SK-N-SH (cell line): Measurements from ENCODE around the gene BUB3. TPM values are rescaled to one million over a fixed set of nuclear protein-coding genes. Genes with fewer than 3 reads are reported as not detected.

Experiments used
- CTCF ChIA-PET: fragments of 300-600, 350-600 bp; formaldehyde crosslinking; extraction: SDS; loops from one replicate; lab custom pipeline; 2021; lab: Yijun Ruan, JAX
- POLR2A ChIA-PET: fragments of 350-600 bp; sonication (Branson Sonifier 250); formaldehyde crosslinking; extraction: SDS; loops from one replicate; lab custom pipeline; 2020; ENCODE audit warnings: antibody characterized with exemption, inconsistent platforms; lab: Yijun Ruan, JAX
- DNase-seq: peaks from one replicate; pipeline ENCODE4 v3.0.0; 2012
- H2AFZ ChIP-seq: fragments of 200-600 bp; sonication (generic); 2 replicates; pipeline ENCODE4 v1.8.1; 2016; ENCODE audit warnings: antibody characterized with exemption, mild to moderate bottlenecking, low read depth
- H3F3A ChIP-seq: fragments of 200-600 bp; sonication (generic); replicated peaks from 2 replicates; pipeline ENCODE3; 2016; ENCODE audit warnings: antibody characterized with exemption, mild to moderate bottlenecking; ENCODE audit not compliant: insufficient read depth
- H3K27ac ChIP-seq, 2 experiments: fragments of 200-500 bp in 1 of 2; fragments of 200-600 bp in 1 of 2; sonication (Bioruptor generic) in 1 of 2; sonication (generic), shearing (Covaris generic) in 1 of 2; 2 replicates each; pipeline versions ENCODE4 v1.5.1 to v1.6.1; 2014 to 2016; ENCODE audit warnings: low read depth in 2 of 2, inconsistent platforms in 1 of 2, low read length in 1 of 2, mild to moderate bottlenecking in 1 of 2, mixed read lengths in 1 of 2
- H3K27me3 ChIP-seq: fragments of 200-600 bp; sonication (generic), shearing (Covaris generic); 2 replicates; pipeline ENCODE4 v1.6.1; 2016; ENCODE audit warnings: mixed run types; ENCODE audit not compliant: insufficient read depth
- H3K36me3 ChIP-seq, 2 experiments: fragments of 200-500 bp in 1 of 2; fragments of 200-600 bp in 1 of 2; sonication (Bioruptor generic) in 1 of 2; sonication (generic) in 1 of 2; replicated peaks in 1 of 2; 2 replicates each; pipeline versions ENCODE3 to v1.5.1; 2014 to 2016; ENCODE audit warnings: low read length in 1 of 2, mild to moderate bottlenecking in 1 of 2; ENCODE audit not compliant: insufficient read depth in 2 of 2, control insufficient read depth in 1 of 2
- H3K4me1 ChIP-seq, 2 experiments: fragments of 200-500 bp in 1 of 2; fragments of 200-600 bp in 1 of 2; sonication (Bioruptor generic) in 1 of 2; sonication (generic), shearing (Covaris generic) in 1 of 2; 2 replicates each; pipeline versions ENCODE4 v1.5.1 to v1.6.1; 2014 to 2016; ENCODE audit warnings: low read depth in 1 of 2, low read length in 1 of 2, mixed run types in 1 of 2; ENCODE audit not compliant: insufficient read depth in 2 of 2, control insufficient read depth in 1 of 2
- H3K4me2 ChIP-seq: fragments of 200-600 bp; sonication (generic), shearing (Covaris generic); 2 replicates; pipeline ENCODE4 v1.6.1; 2017; ENCODE audit warnings: mixed run types
- H3K4me3 ChIP-seq, 2 experiments: fragments of 200-500 bp in 1 of 2; fragments of 200-600 bp in 1 of 2; sonication (Bioruptor generic) in 1 of 2; sonication (generic), shearing (Covaris generic) in 1 of 2; 2 replicates each; pipeline versions ENCODE4 v1.5.1 to v1.8.1; 2014 to 2016; ENCODE audit warnings: low read depth in 2 of 2, inconsistent platforms in 1 of 2, low read length in 1 of 2, mild to moderate bottlenecking in 1 of 2, mixed read lengths in 1 of 2, moderate library complexity in 1 of 2
- H3K79me2 ChIP-seq: fragments of 200-600 bp; sonication (generic); 2 replicates; pipeline ENCODE4 v1.8.1; 2017; ENCODE audit warnings: mild to moderate bottlenecking; ENCODE audit not compliant: insufficient read depth
- H3K9ac ChIP-seq: fragments of 200-600 bp; sonication (generic); 2 replicates; pipeline ENCODE4 v1.6.1; 2017; ENCODE audit warnings: mixed run types
- H3K9me2 ChIP-seq: fragments of 200-600 bp; sonication (generic); 2 replicates; pipeline ENCODE4 v1.6.1; 2017; ENCODE audit warnings: mixed run types
- H3K9me3 ChIP-seq: fragments of 200-600 bp; sonication (generic); 2 replicates; pipeline ENCODE4 v1.6.1; 2017; ENCODE audit warnings: mixed run types, mild to moderate bottlenecking, moderate library complexity
- H4K20me1 ChIP-seq: fragments of 200-600 bp; sonication (generic); 2 replicates; pipeline ENCODE4 v1.6.1; 2017; ENCODE audit warnings: mild to moderate bottlenecking, mixed run types; ENCODE audit not compliant: insufficient read depth
- CHD2 ChIP-seq: fragments of 150-350 bp; IDR thresholded peaks from 2 replicates; pipeline ENCODE4 v1.6.1; 2018; ENCODE audit warnings: low read length; ENCODE audit not compliant: partially characterized antibody
- FOSL2 ChIP-seq: IDR thresholded peaks from 2 replicates; pipeline ENCODE4 v1.4.0; 2012; ENCODE audit warnings: low read depth, mild to moderate bottlenecking, moderate library complexity, borderline replicate concordance
- GABPA ChIP-seq: IDR thresholded peaks from 2 replicates; pipeline ENCODE4 v1.4.0; 2012; ENCODE audit warnings: low read depth, mild to moderate bottlenecking
- GATA2 ChIP-seq: sonication (generic); formaldehyde crosslinking; IDR thresholded peaks from 2 replicates; pipeline ENCODE4 v1.5.0; 2020; ENCODE audit warnings: mild to moderate bottlenecking, missing genetic modification reagents
- MEF2A ChIP-seq: IDR thresholded peaks from 2 replicates; pipeline ENCODE4 v1.4.0; 2012; ENCODE audit warnings: low read depth, borderline replicate concordance
- MXI1 ChIP-seq: IDR thresholded peaks from 2 replicates; pipeline ENCODE4 v1.6.1; 2012; ENCODE audit warnings: mild to moderate bottlenecking, low read depth, low read length, improper control_type of control experiment
- NRF1 ChIP-seq: IDR thresholded peaks from 2 replicates; pipeline ENCODE4 v1.6.1; 2012; ENCODE audit warnings: low read depth, mild to moderate bottlenecking, low read length
- POLR2AphosphoS5 ChIP-seq: IDR thresholded peaks from 2 replicates; pipeline ENCODE4 v1.6.1; 2012; ENCODE audit warnings: low read depth, low read length
- RFX5 ChIP-seq: IDR thresholded peaks from 2 replicates; pipeline ENCODE4 v1.6.1; 2012; ENCODE audit warnings: mild to moderate bottlenecking, improper control_type of control experiment, low read length
- RXRA ChIP-seq: IDR thresholded peaks from 2 replicates; pipeline ENCODE4 v1.4.0; 2012; ENCODE audit warnings: low read depth, mild to moderate bottlenecking, borderline replicate concordance
- SIN3A ChIP-seq: IDR thresholded peaks from 2 replicates; pipeline ENCODE4 v1.6.1; 2012; ENCODE audit warnings: low read depth, mild to moderate bottlenecking, low read length, moderate library complexity, borderline replicate concordance
- SMC3 ChIP-seq: IDR thresholded peaks from 2 replicates; pipeline ENCODE4 v1.6.1; 2012; ENCODE audit warnings: low read depth, low read length, improper control_type of control experiment
- TAF1 ChIP-seq: IDR thresholded peaks from 2 replicates; pipeline ENCODE4 v1.6.1; 2012; ENCODE audit warnings: low read depth, mild to moderate bottlenecking, low read length, moderate library complexity, borderline replicate concordance
- TCF12 ChIP-seq: IDR thresholded peaks from 2 replicates; pipeline ENCODE4 v1.4.0; 2012
- TEAD4 ChIP-seq: IDR thresholded peaks from 2 replicates; pipeline ENCODE4 v1.4.0; 2012; ENCODE audit warnings: mild to moderate bottlenecking, borderline replicate concordance; ENCODE audit not compliant: insufficient read depth
- WGBS: methylation state at CpG from one replicate; pipeline ENCODE4 v1.1.6; 2017; ENCODE audit warnings: low lambda C conversion rate; 5-methylcytosine and 5-hydroxymethylcytosine counted together
- polyA plus RNA-seq, 3 experiments: library from polyadenylated mRNA; depleted of rRNA; stranded (reverse); fragments of >200 nt; gene quantifications; 2 replicates each; pipeline ENCODE4 v1.2.3, GENCODE V29; 2012
- TF ChIP-seq, protein P1 (sequence below): fragments of 150-350 bp; IDR thresholded peaks from 2 replicates; pipeline ENCODE4 v1.6.1; 2016; ENCODE audit warnings: mild to moderate bottlenecking, low read depth, low read length
- TF ChIP-seq, protein P2 (sequence below): fragments of 200-600 bp; sonication (generic); IDR thresholded peaks from 2 replicates; pipeline ENCODE4 v1.6.1; 2017; ENCODE audit warnings: antibody characterized with exemption, mild to moderate bottlenecking, moderate library complexity
- TF ChIP-seq, protein P3 (sequence below): IDR thresholded peaks from 2 replicates; pipeline ENCODE4 v1.4.0; 2012; ENCODE audit warnings: low read depth

The BUB3 gene
- polyA plus RNA-seq, 1 of the 3 experiments (the other 2 are of a cell fraction): 202 TPM

DNA sequence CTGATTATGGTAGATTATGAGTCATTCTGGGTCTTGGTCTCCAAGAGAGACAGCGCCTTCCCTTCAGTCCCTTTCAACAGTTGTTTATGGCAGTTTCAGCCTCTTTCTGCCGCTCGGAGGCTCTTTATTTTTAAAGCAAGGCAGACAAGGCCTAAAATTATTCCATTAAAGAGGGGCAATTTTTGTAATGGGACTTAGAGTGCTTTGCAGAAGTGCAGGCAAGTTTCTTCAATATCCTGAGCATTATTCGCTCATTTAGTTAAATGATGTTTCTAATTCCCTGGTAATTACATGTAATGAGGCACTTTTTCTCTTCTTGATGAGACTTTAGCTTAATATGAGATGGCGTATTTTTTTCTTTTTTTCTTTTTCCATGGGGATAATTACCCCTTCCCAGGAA lies 33.6 kb downstream of the BUB3 start:
- Histone ChIP-seq H3K27me3 (no peaks in the 10 kb centered on the region), H3K9me3 (peaks cover 14% of the 10 kb centered on the region; the same call in 1 of the 2 replicates), H3K27ac (no peak overlapping the region; a peak in 1 of 4 replicates), H3K9ac (no peak overlapping the region), H3K36me3 (peaks cover 3 to 24% of the 10 kb centered on the region in 2 experiments), H3K4me1 (no peaks in the 10 kb centered on the region), H3K4me2 (no peak overlapping the region), H4K20me1 (no peaks in the 10 kb centered on the region), H3F3A (no peaks in the 10 kb centered on the region), H3K4me3 (no peak overlapping the region), H2AFZ (no peak overlapping the region), H3K79me2 (no peaks in the 10 kb centered on the region; the same call in 1 of the 2 replicates), H3K9me2 (no peaks in the 10 kb centered on the region)
- POLR2A ChIA-PET: no interaction called here
- TF ChIP-seq, protein P1, sequence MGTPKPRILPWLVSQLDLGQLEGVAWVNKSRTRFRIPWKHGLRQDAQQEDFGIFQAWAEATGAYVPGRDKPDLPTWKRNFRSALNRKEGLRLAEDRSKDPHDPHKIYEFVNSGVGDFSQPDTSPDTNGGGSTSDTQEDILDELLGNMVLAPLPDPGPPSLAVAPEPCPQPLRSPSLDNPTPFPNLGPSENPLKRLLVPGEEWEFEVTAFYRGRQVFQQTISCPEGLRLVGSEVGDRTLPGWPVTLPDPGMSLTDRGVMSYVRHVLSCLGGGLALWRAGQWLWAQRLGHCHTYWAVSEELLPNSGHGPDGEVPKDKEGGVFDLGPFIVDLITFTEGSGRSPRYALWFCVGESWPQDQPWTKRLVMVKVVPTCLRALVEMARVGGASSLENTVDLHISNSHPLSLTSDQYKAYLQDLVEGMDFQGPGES: no peak
- TF ChIP-seq RXRA: no peak
- TF ChIP-seq MXI1: no peak
- TF ChIP-seq, protein P2, sequence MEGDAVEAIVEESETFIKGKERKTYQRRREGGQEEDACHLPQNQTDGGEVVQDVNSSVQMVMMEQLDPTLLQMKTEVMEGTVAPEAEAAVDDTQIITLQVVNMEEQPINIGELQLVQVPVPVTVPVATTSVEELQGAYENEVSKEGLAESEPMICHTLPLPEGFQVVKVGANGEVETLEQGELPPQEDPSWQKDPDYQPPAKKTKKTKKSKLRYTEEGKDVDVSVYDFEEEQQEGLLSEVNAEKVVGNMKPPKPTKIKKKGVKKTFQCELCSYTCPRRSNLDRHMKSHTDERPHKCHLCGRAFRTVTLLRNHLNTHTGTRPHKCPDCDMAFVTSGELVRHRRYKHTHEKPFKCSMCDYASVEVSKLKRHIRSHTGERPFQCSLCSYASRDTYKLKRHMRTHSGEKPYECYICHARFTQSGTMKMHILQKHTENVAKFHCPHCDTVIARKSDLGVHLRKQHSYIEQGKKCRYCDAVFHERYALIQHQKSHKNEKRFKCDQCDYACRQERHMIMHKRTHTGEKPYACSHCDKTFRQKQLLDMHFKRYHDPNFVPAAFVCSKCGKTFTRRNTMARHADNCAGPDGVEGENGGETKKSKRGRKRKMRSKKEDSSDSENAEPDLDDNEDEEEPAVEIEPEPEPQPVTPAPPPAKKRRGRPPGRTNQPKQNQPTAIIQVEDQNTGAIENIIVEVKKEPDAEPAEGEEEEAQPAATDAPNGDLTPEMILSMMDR: no peak
- TF ChIP-seq FOSL2: no peak
- no peak for TF ChIP-seq TAF1
- no peak for TF ChIP-seq POLR2AphosphoS5
- TF ChIP-seq CHD2: no peak
- no peak for TF ChIP-seq TEAD4
- no peak for TF ChIP-seq MEF2A
- no peak for TF ChIP-seq GABPA
- no peak for TF ChIP-seq SMC3
- TF ChIP-seq SIN3A: no peak
- TF ChIP-seq NRF1: no peak
- TF ChIP-seq RFX5: no peak
- no peak for TF ChIP-seq GATA2 (CRISPR knock-in tag)
- CTCF ChIA-PET: no interaction called here
- DNase-seq: no peak
- 91% methylated on average over 5 of the region's 5 CpGs for WGBS

DNA sequence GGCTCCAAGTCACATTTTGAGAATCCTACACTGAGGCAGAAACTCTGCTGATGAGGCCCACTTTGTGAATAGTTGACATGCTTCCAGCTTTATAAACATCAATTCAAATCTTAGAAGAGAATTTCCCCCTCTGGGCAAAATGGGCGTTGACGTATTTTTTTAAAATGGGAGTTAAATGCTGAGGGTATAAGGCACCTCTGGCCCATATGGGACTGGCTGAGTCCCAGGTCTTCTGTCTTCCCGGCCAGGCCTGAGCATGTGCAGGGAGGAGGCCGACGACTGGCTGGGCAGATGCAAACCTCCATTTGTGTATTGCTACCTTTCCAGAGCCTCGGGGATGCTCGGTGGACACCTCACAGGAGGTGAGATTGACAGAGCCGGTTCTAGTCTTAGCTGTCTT lies 37.7 kb downstream of the BUB3 start:
- Histone ChIP-seq H3K27ac (no peak overlapping the region), H4K20me1 (no peaks in the 10 kb centered on the region), H3K79me2 (no peaks in the 10 kb centered on the region), H3K9me3 (no peaks in the 10 kb centered on the region), H3K4me2 (no peak overlapping the region), H3K36me3 (peaks cover 0 to 3% of the 10 kb centered on the region in 2 experiments), H3K4me1 (no peaks in the 10 kb centered on the region), H3K4me3 (no peak overlapping the region), H2AFZ (no peak overlapping the region), H3K27me3 (no peaks in the 10 kb centered on the region), H3K9ac (no peak overlapping the region), H3F3A (no peaks in the 10 kb centered on the region), H3K9me2 (no peaks in the 10 kb centered on the region)
- 90% methylated on average over 8 of the region's 8 CpGs for WGBS
- POLR2A ChIA-PET: no interaction called here
- TF ChIP-seq TAF1 (no peak), NRF1 (no peak), TCF12 (no peak)
- TF ChIP-seq, protein P3, sequence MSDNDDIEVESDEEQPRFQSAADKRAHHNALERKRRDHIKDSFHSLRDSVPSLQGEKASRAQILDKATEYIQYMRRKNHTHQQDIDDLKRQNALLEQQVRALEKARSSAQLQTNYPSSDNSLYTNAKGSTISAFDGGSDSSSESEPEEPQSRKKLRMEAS: no peak
- no peak for DNase-seq
- CTCF ChIA-PET: no interaction called here
